CD14-positive monocyte (primary cell): ENCODE results near the gene CLEC4A. TPM values are rescaled to one million over a fixed set of nuclear protein-coding genes. Genes with fewer than 3 reads are reported as not detected.

Experiments
- DNase-seq, 3 donors: peaks; one replicate each; pipeline ENCODE4 v3.0.0-alpha.2; 2011 to 2022
- H2AFZ ChIP-seq: 2 replicates; pipeline ENCODE4 v1.6.0; 2012; ENCODE audit warnings: mild to moderate bottlenecking, low read depth, low read length, inconsistent platforms; ENCODE audit not compliant: insufficient read depth, poor library complexity, severe bottlenecking
- H3K27ac ChIP-seq, 2 donors: 1 replicate in 1 of 2; 2 replicates in 1 of 2; pipeline ENCODE4 v1.5.1; 2012 to 2013; ENCODE audit warnings: low read length in 2 of 2, control low read depth in 1 of 2, inconsistent platforms in 1 of 2, low read depth in 1 of 2, mild to moderate bottlenecking in 1 of 2
- H3K27me3 ChIP-seq, 2 donors: one replicate each; pipeline versions ENCODE4 v1.6.0 to v1.6.1; 2011 to 2013; ENCODE audit warnings: low read length in 2 of 2; ENCODE audit not compliant: control insufficient read depth in 2 of 2, insufficient read depth in 2 of 2
- H3K36me3 ChIP-seq, 2 donors: replicated peaks in 1 of 2; 1 replicate in 1 of 2; 2 replicates in 1 of 2; pipeline versions ENCODE4 v1.5.1 to v1.6.1; 2012 to 2013; ENCODE audit warnings: low read length in 2 of 2, control low read depth in 1 of 2, inconsistent platforms in 1 of 2, mild to moderate bottlenecking in 1 of 2; ENCODE audit not compliant: insufficient read depth in 2 of 2, control insufficient read depth in 1 of 2
- H3K4me1 ChIP-seq, 2 donors: 1 replicate in 1 of 2; 2 replicates in 1 of 2; pipeline versions ENCODE4 v1.5.1 to v1.6.1; 2012 to 2013; ENCODE audit warnings: low read length in 2 of 2, control low read depth in 1 of 2, inconsistent platforms in 1 of 2, mild to moderate bottlenecking in 1 of 2, moderate library complexity in 1 of 2; ENCODE audit not compliant: insufficient read depth in 2 of 2, control insufficient read depth in 1 of 2
- H3K4me2 ChIP-seq: replicated peaks from 2 replicates; pipeline ENCODE3; 2012; ENCODE audit warnings: low read length, moderate library complexity, mild to moderate bottlenecking; ENCODE audit not compliant: poor library complexity, severe bottlenecking; ENCODE audit errors: extremely low read depth
- H3K4me3 ChIP-seq, 3 experiments: fragments of 200-600 bp in 1 of 3; sonication (generic) in 1 of 3; replicated peaks in 1 of 3; 1 replicate in 2 of 3; 2 replicates in 1 of 3; pipeline ENCODE4 v1.5.1; 2011 to 2013; ENCODE audit warnings: low read length in 3 of 3, mild to moderate bottlenecking in 3 of 3, control low read depth in 2 of 3, low read depth in 2 of 3, inconsistent platforms in 1 of 3, moderate library complexity in 1 of 3
- H3K79me2 ChIP-seq: 2 replicates; pipeline ENCODE4 v1.6.0; 2012; ENCODE audit warnings: mild to moderate bottlenecking, control low read depth, inconsistent platforms, low read length, moderate library complexity; ENCODE audit not compliant: insufficient read depth
- H3K9ac ChIP-seq: 2 replicates; pipeline ENCODE4 v1.6.0; 2017; ENCODE audit warnings: low read length, mild to moderate bottlenecking; ENCODE audit not compliant: insufficient read depth, poor library complexity, severe bottlenecking
- H3K9me3 ChIP-seq, 2 donors: replicated peaks in 1 of 2; 1 replicate in 1 of 2; 2 replicates in 1 of 2; pipeline versions ENCODE4 v1.5.1 to v1.6.1; 2012 to 2013; ENCODE audit warnings: low read length in 2 of 2, control low read depth in 1 of 2; ENCODE audit not compliant: control insufficient read depth in 1 of 2, insufficient read depth in 1 of 2
- H4K20me1 ChIP-seq: 2 replicates; pipeline ENCODE4 v1.6.0; 2012; ENCODE audit warnings: mild to moderate bottlenecking, low read length, control low read depth, moderate library complexity; ENCODE audit not compliant: insufficient read depth
- H3K27ac Mint-ChIP-seq, 7 donors: one replicate each; pipeline ENCODE4 v1.8.0; 2020; ENCODE audit warnings: mild to moderate bottlenecking in 7 of 7, mixed read lengths in 7 of 7, moderate library complexity in 6 of 7, inconsistent platforms in 2 of 7
- H3K27me3 Mint-ChIP-seq, 3 donors: one replicate each; pipeline ENCODE4 v1.8.0; 2021 to 2022; ENCODE audit warnings: low read depth in 3 of 3, mild to moderate bottlenecking in 3 of 3, mixed read lengths in 3 of 3, moderate library complexity in 3 of 3, inconsistent platforms in 1 of 3
- H3K36me3 Mint-ChIP-seq, 2 donors: one replicate each; pipeline ENCODE4 v1.8.0; 2020; ENCODE audit warnings: mixed read lengths in 2 of 2, inconsistent platforms in 1 of 2, mild to moderate bottlenecking in 1 of 2
- H3K4me1 Mint-ChIP-seq: one replicate; pipeline ENCODE4 v1.8.0; 2020; ENCODE audit warnings: mild to moderate bottlenecking, mixed read lengths
- H3K4me3 Mint-ChIP-seq, 2 donors: one replicate each; pipeline ENCODE4 v1.8.0; 2020; ENCODE audit warnings: mild to moderate bottlenecking in 2 of 2, mixed read lengths in 2 of 2, moderate library complexity in 1 of 2
- H3K9me3 Mint-ChIP-seq, 7 donors: one replicate each; pipeline ENCODE4 v1.8.0; 2020 to 2022; ENCODE audit warnings: mixed read lengths in 7 of 7, mild to moderate bottlenecking in 6 of 7, moderate library complexity in 6 of 7, inconsistent platforms in 2 of 7
- CTCF ChIP-seq: fragments of 200-600 bp; IDR thresholded peaks from one replicate; pipeline ENCODE4 v1.8.0; 2022; ENCODE audit warnings: antibody characterized with exemption, mild to moderate bottlenecking
- WGBS: methylation state at CpG from one replicate; pipeline ENCODE4 v1.1.5; 2013; ENCODE audit warnings: missing lambda C conversion rate; ENCODE audit not compliant: insufficient coverage; 5-methylcytosine and 5-hydroxymethylcytosine counted together
- intact Hi-C, 2 donors: fragments of 100-400 bp; cut with micrococcal nuclease; formaldehyde crosslinking; loops; one replicate each; pipeline versions ENCODE4 v1.15.0 to v1.15.1; 2023
- polyA plus RNA-seq, 3 donors: library from polyadenylated mRNA; depleted of rRNA in 1 of 3; unstranded in 2 of 3; stranded (reverse) in 1 of 3; fragments of 300-500 nt in 2 of 3; fragments of >200 nt in 1 of 3; fragmentation: Illumina TruSeq in 2 of 3; gene quantifications; 1 replicate in 2 of 3; 2 replicates in 1 of 3; pipeline ENCODE4 v1.2.3, GENCODE V29; 2012 to 2021

The CLEC4A gene
- polyA plus RNA-seq, 3 donors: 122 to 365 (median 297) TPM

DNA sequence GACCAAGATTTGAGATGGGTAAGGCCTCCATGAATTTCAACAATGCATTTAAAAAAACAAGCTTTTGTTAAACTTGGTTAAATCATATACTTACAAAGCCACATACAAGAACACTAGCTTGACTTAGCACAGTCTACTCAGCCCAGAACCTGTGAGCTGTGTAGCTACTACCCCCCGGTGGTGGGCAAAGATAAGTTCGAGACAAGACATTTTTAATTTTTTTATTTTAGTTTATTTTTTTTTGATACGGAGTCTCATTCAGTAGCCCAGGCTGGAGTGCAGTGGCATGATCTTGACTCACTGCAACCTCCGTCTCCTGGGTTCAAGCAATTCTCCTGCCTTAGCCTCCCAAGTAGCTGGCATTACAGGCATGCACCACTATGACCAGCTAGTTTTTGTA, 45.0 kb upstream of the CLEC4A start:
- H3K9me3 Mint-ChIP-seq: peaks cover 0 to 1% (median 0%) of the 10 kb centered on the region in 7 donors
- peak; percentile 58 for TF ChIP-seq CTCF
- H3K36me3 Mint-ChIP-seq: no peaks in the 10 kb centered on the region
- Histone ChIP-seq H3K79me2 (peaks cover 30% of the 10 kb centered on the region), H3K36me3 (no peaks in the 10 kb centered on the region), H3K27ac (no peak overlapping the region), H2AFZ (no peak overlapping the region), H3K4me2 (no peak overlapping the region), H4K20me1 (no peaks in the 10 kb centered on the region), H3K27me3 (no peaks in the 10 kb centered on the region), H3K9ac (no peak overlapping the region), H3K4me3 (no peak overlapping the region), H3K9me3 (no peaks in the 10 kb centered on the region), H3K4me1 (peaks cover 44 to 64% of the 10 kb centered on the region in 2 donors)
- peak overlapping the region in 1 of 7 donors; percentile 78 for H3K27ac Mint-ChIP-seq
- H3K4me3 Mint-ChIP-seq: no peak overlapping the region
- no peaks in the 10 kb centered on the region for H3K27me3 Mint-ChIP-seq
- H3K4me1 Mint-ChIP-seq: peaks cover 54% of the 10 kb centered on the region
- WGBS: 67% methylated on average over 1 of the region's 4 CpGs
- peak in 2 of 3 donors; percentile 51 to 69 for DNase-seq
- intact Hi-C loops: no loop called here

GRCh38 chr12:8078916-8079315, 44.5 kb upstream of the CLEC4A start:
- no peaks in the 10 kb centered on the region for H4K20me1 ChIP-seq
- H3K4me2 ChIP-seq: no peak overlapping the region
- peaks cover 0 to 2% of the 10 kb centered on the region in 2 donors for H3K36me3 ChIP-seq
- peak overlapping the region in 6 of 7 donors; percentile 3 to 98 (median 59) for H3K27ac Mint-ChIP-seq
- no peak overlapping the region for H3K9ac ChIP-seq
- no peaks in the 10 kb centered on the region for H3K27me3 Mint-ChIP-seq
- H2AFZ ChIP-seq: no peak overlapping the region
- no peak overlapping the region for H3K27ac ChIP-seq
- no peak for TF ChIP-seq CTCF
- H3K4me1 ChIP-seq: peaks cover 47 to 67% of the 10 kb centered on the region in 2 donors
- H3K9me3 Mint-ChIP-seq: peaks cover 0 to 1% (median 0%) of the 10 kb centered on the region in 7 donors
- no peaks in the 10 kb centered on the region for H3K27me3 ChIP-seq
- H3K4me3 Mint-ChIP-seq: no peak overlapping the region
- no peak for DNase-seq
- WGBS: 100% methylated on average over 1 of the region's 2 CpGs
- H3K4me3 ChIP-seq: no peak overlapping the region
- H3K36me3 Mint-ChIP-seq: peaks cover under 1 to 1% of the 10 kb centered on the region in 2 donors
- intact Hi-C loops: no loop called here
- peaks cover 36% of the 10 kb centered on the region for H3K79me2 ChIP-seq
- no peaks in the 10 kb centered on the region for H3K9me3 ChIP-seq
- peaks cover 59% of the 10 kb centered on the region for H3K4me1 Mint-ChIP-seq
